Measurements from ENCODE around the gene KLF13. TPM values are rescaled to one million over a fixed set of nuclear protein-coding genes. Genes with fewer than 3 reads are reported as not detected.

The KLF13 gene
- total RNA-seq, 1 donor from 2014 or later = 44.6 TPM

DNA sequence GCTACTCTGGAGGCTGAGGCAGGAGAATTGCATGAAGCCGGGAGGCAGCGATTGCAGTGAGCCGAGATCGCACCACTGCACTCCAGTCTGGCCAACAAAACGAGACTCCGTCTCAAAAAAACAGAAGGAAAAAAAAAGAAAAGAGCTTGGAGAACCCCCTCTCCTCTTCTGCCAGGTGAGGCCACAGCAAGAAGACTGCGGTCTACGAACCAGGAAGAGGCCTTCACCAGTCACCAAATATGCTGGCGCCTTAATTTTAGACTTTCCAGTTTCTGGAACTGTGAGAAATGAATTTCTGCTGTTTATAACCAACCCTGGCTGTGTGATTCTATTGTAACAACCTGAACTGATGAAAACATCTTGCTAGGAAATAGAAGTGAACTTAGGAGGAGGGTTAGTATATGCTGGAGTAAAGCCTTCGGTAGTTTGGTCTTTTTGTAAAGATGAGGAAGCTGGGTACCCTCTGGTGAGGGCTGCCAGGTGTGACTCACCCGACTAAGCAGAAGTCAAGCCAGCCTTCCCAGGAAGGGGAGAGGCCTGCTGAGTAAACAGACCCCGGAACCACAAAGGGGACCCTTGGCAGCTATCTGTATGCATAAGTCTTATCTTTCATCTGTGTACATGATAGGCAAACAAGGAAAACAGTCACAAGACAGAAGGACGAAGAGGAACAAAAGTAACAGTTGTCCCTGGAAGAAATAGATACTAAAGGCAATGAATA lies 78.7 kb downstream of the KLF13 start:
- peaks cover 6% of the 10 kb centered on the region for H3K36me3 Mint-ChIP-seq (ENCODE audit: low read depth)

DNA sequence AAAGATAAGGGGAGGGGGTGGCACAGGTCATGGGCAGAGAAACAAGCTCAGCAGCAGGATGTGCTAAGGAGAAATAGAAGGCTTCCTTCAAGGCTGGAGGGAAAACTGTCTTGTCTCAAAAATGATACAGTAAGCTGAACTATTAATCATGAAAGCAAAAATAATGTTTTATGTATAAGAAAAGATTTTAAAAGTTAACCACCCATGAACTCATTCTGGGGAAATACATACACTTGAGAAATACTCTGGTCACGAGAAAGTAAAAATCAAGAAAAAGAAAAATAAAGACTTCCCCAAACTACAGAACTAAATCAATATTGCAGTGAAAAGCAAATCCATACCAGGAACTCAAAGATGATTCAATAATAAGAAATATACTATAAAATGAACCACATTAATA lies 80.7 kb downstream of the KLF13 start:
- no peak overlapping the region for H3K27ac Mint-ChIP-seq (ENCODE audit: unreplicated experiment)
- H3K36me3 Mint-ChIP-seq (ENCODE audit: low read depth) = peaks cover 6% of the 10 kb centered on the region
- H3K27me3 Mint-ChIP-seq (ENCODE audit: low read depth) = peaks cover 4% of the 10 kb centered on the region
- peaks cover 14% of the 10 kb centered on the region for H3K9me3 Mint-ChIP-seq
- no peak overlapping the region for H3K4me3 Mint-ChIP-seq
- no peaks in the 10 kb centered on the region for H3K4me1 Mint-ChIP-seq
- TF ChIP-seq, protein P1, sequence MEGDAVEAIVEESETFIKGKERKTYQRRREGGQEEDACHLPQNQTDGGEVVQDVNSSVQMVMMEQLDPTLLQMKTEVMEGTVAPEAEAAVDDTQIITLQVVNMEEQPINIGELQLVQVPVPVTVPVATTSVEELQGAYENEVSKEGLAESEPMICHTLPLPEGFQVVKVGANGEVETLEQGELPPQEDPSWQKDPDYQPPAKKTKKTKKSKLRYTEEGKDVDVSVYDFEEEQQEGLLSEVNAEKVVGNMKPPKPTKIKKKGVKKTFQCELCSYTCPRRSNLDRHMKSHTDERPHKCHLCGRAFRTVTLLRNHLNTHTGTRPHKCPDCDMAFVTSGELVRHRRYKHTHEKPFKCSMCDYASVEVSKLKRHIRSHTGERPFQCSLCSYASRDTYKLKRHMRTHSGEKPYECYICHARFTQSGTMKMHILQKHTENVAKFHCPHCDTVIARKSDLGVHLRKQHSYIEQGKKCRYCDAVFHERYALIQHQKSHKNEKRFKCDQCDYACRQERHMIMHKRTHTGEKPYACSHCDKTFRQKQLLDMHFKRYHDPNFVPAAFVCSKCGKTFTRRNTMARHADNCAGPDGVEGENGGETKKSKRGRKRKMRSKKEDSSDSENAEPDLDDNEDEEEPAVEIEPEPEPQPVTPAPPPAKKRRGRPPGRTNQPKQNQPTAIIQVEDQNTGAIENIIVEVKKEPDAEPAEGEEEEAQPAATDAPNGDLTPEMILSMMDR (conservative IDR thresholded peaks at IDR 0.05) = no peak
- no peak for DNase-seq (ENCODE audit: low read depth, low spot score)

More for the DNA sequence above, 78.7 kb downstream of the KLF13 start:
- peaks cover 14% of the 10 kb centered on the region for H3K9me3 Mint-ChIP-seq
- H3K4me3 Mint-ChIP-seq = no peak overlapping the region
- H3K27ac Mint-ChIP-seq (ENCODE audit: unreplicated experiment) = peak overlapping the region; percentile 23
- H3K4me1 Mint-ChIP-seq = no peaks in the 10 kb centered on the region
- DNase-seq (ENCODE audit: low read depth, low spot score) = no peak
- TF ChIP-seq, protein P1 (conservative IDR thresholded peaks at IDR 0.05) = no peak
- H3K27me3 Mint-ChIP-seq (ENCODE audit: low read depth) = peaks cover 4% of the 10 kb centered on the region

GRCh38 chr15:31407851-31408250 lies 81.2 kb downstream of the KLF13 start:
- no peak for DNase-seq (ENCODE audit: low read depth, low spot score)
- peaks cover 4% of the 10 kb centered on the region for H3K4me1 Mint-ChIP-seq
- H3K9me3 Mint-ChIP-seq = peaks cover 14% of the 10 kb centered on the region
- no peak overlapping the region for H3K4me3 Mint-ChIP-seq
- TF ChIP-seq, protein P1 (conservative IDR thresholded peaks at IDR 0.05) = no peak
- peaks cover 6% of the 10 kb centered on the region for H3K36me3 Mint-ChIP-seq (ENCODE audit: low read depth)
- H3K27me3 Mint-ChIP-seq (ENCODE audit: low read depth) = peaks cover 4% of the 10 kb centered on the region
- no peak overlapping the region for H3K27ac Mint-ChIP-seq (ENCODE audit: unreplicated experiment)

DNA sequence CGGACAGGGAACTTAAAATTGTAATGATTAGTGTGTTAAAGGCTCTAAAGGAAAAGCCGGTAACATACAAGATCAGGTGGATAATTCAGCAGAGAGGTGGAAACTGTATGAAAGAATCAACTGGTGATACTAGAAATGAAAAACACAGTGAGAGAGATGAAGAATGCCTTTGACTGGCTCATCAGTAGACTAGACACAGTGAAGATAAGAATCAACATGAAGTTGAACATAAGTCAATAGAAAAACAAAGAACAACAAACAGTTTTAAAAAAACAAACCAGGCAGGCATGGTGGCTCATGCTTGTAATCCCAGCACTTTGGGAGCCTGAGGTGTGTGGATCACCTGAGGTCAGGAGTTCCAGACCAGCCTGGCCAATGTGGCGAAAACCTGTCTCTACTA lies 82.1 kb downstream of the KLF13 start:
- peaks cover 14% of the 10 kb centered on the region for H3K9me3 Mint-ChIP-seq
- TF ChIP-seq, protein P1 (conservative IDR thresholded peaks at IDR 0.05) = no peak
- H3K27me3 Mint-ChIP-seq (ENCODE audit: low read depth) = peaks cover 4% of the 10 kb centered on the region
- no peak overlapping the region for H3K27ac Mint-ChIP-seq (ENCODE audit: unreplicated experiment)
- DNase-seq (ENCODE audit: low read depth, low spot score) = no peak
- peaks cover 6% of the 10 kb centered on the region for H3K36me3 Mint-ChIP-seq (ENCODE audit: low read depth)
- no peak overlapping the region for H3K4me3 Mint-ChIP-seq
- peaks cover 6% of the 10 kb centered on the region for H3K4me1 Mint-ChIP-seq

DNA sequence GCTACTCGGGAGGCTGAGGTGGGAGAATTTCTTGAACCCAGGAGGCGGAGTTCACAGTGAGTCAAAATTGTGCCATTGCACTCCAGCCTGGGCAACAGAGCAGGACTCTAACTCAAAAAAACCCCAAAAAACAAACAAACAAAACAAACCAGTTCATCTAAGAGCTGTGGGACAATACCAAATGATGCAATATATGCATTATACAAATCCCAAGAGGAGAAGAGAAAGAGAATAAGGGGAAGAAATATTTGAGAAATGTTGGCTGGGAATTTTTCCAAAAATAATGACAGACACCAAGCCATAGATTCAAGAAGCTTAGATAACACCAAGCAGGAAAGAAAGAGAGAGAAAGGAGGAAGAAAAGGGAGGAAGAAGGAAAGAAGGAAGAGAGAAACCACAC lies 82.5 kb downstream of the KLF13 start:
- Mint-ChIP-seq H3K4me1 (peaks cover 6% of the 10 kb centered on the region), H3K27me3 (ENCODE audit: low read depth) (peaks cover 4% of the 10 kb centered on the region), H3K27ac (ENCODE audit: unreplicated experiment) (no peak overlapping the region), H3K9me3 (peaks cover 14% of the 10 kb centered on the region), H3K4me3 (no peak overlapping the region), H3K36me3 (ENCODE audit: low read depth) (peaks cover 6% of the 10 kb centered on the region)
- TF ChIP-seq, protein P1 (conservative IDR thresholded peaks at IDR 0.05) = no peak
- DNase-seq (ENCODE audit: low read depth, low spot score) = no peak

All from neural crest cell (in vitro differentiated cells).